ENCODE data around the gene COL27A1.

The COL27A1 gene

DNA sequence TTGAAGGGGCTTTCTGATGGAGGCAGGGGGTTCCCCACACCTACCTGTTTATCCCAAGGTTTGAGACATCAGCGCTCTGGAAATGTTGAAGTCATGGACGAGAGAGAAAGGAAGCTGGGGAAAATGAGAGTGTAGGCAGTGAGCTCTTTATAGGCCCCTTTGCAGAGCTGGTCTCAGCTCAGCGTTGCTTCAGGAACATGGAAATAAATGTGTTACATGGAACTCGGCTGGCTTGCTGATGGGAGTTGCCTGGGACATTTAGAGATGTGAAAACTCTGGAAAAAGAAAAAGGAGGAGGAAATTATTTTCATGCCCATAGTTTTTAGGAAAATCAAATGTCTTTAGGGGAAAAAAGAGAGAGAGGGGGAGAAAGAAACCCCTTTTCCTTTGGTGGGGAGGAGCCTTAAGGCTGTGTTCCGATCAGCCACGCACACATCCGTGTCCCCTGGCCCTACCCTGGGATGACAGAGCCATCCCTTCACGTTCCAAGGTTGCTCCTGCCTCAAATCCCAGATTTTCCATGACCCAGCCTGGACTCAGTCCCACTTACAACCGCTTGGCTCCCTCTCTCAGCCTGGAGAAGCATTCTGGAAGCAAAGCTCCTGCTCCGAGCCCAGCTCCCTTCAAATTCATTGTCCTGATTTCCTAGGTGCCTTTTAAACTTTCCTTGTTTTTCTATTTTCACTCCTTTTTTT lies 78.3 kb downstream of the COL27A1 start:
- in situ Hi-C loops (cut with MboI; ENCODE audit: low sequenced_read_pairs, unreplicated experiment) = no loop called here
- no peak for DNase-seq (ENCODE audit: low spot score)
- TF ChIP-seq, protein P1, sequence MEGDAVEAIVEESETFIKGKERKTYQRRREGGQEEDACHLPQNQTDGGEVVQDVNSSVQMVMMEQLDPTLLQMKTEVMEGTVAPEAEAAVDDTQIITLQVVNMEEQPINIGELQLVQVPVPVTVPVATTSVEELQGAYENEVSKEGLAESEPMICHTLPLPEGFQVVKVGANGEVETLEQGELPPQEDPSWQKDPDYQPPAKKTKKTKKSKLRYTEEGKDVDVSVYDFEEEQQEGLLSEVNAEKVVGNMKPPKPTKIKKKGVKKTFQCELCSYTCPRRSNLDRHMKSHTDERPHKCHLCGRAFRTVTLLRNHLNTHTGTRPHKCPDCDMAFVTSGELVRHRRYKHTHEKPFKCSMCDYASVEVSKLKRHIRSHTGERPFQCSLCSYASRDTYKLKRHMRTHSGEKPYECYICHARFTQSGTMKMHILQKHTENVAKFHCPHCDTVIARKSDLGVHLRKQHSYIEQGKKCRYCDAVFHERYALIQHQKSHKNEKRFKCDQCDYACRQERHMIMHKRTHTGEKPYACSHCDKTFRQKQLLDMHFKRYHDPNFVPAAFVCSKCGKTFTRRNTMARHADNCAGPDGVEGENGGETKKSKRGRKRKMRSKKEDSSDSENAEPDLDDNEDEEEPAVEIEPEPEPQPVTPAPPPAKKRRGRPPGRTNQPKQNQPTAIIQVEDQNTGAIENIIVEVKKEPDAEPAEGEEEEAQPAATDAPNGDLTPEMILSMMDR (IDR thresholded peaks at IDR 0.05; ENCODE audit: borderline replicate concordance, control extremely low read depth, extremely low read depth, insufficient read depth, missing control alignments) = no peak

DNA sequence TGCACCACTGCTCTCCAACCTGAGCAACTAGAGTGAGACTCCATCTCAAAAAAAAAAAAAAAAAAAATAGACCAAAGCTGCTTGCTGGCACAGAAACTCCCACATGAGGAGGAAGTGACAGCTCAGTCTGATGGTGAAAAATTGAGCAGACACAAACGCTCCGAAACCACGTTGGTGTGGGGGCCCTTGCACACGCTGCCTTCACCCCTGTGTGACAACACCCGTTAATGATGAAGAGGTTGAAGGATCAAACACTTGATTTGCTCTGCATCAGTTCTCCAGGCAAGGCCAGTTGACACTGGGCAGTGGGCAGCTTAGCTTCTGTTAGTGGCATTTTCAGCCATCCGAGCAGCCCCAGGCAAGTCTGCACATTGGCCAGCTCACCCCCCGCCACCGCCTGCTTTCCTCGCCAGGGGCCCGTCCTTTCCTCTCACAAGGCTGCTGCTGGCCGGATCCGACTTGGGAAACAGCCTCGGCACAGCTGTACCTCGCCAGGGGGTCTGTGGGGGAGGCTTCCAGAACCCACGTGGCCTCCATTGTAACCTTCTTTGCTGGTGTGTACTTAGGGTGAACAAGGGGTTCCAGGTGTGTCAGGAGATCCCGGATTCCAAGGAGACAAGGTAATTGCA lies 79.8 kb downstream of the COL27A1 start:
- DNase-seq (ENCODE audit: low spot score) = no peak
- TF ChIP-seq, protein P1 (IDR thresholded peaks at IDR 0.05; ENCODE audit: borderline replicate concordance, control extremely low read depth, extremely low read depth, insufficient read depth, missing control alignments) = no peak
- in situ Hi-C loops (cut with MboI; ENCODE audit: low sequenced_read_pairs, unreplicated experiment) = no loop called here

DNA sequence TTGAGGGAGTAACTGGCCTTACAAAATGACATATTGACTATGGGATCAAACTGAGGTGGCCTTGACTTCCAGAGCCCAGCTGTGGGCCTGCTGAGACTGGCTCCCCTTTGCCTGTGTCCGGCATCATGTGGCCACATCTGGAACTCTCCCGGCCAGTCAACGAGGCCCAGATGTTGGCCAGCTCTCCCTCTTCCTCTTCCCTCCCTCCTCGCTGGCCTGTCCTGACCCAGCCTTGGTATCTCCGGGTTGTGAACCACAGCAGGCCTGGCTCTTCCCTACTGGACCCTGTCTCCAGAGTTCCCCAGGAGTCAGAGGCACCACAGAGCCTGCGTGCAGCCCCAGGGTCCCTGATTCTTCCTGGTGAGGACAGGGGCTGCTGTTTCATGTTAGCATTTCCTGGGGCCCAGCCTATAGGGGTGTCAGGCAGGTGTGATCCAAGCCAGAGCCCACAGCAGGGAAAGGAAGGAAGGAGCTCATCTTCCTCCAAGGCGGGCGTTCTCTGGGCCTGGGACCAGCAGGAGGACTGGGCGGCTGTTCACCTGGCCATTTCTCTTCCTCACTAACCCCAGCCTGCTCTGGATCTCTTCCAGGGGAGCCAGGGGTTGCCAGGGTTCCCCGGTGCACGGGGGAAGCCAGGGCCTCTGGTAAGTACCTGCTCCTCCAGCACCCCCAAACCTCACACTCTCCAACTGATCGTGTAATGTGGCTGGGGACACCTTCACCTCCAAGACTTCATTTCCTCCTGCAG lies 81.2 kb downstream of the COL27A1 start:
- TF ChIP-seq, protein P1 (IDR thresholded peaks at IDR 0.05; ENCODE audit: borderline replicate concordance, control extremely low read depth, extremely low read depth, insufficient read depth, missing control alignments) = no peak
- in situ Hi-C loops (cut with MboI; ENCODE audit: low sequenced_read_pairs, unreplicated experiment) = no loop called here
- no peak for DNase-seq (ENCODE audit: low spot score)

DNA sequence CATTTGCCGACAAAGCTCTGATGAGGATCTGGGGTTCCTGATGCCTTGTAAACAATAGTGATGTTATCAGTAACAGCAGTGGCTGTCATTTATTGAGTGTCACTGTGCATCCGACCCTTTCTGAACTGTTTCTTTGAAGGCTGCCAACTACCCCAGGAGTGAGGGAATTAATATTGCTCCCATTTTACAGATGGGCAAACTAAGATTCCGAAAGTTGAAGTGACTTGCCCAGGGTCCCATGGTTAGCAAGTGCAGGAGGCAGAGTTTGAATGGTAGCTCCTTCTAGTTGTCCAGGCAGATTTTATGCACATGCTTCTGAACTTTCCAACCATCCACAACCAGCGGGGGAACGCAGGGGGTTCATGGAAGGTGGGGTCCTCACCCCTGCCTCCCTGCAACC lies 81.9 kb downstream of the COL27A1 start:
- in situ Hi-C loops (cut with MboI; ENCODE audit: low sequenced_read_pairs, unreplicated experiment) = no loop called here
- TF ChIP-seq, protein P1 (IDR thresholded peaks at IDR 0.05; ENCODE audit: borderline replicate concordance, control extremely low read depth, extremely low read depth, insufficient read depth, missing control alignments) = no peak
- no peak for DNase-seq (ENCODE audit: low spot score)

DNA sequence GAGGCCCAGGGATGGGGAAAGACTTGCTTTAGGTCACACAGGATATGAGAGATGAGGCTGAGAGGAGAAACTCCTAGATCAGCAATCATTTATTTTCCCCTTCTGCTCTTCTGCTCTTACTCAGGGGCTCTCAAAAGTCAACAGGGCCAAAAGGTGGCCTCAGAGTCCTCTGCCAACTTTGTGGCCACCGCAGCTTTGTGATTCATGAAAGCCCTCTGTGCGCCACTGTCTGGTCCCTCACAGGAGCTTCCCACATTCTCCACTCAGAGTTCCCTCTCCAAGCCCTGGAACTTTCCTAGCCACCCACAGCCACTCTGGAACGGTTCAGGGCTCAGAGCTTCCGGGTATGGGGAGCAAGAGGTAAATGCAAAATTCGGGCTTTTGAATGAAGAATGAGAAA lies 82.4 kb downstream of the COL27A1 start:
- DNase-seq (ENCODE audit: low spot score) = no peak
- in situ Hi-C loops (cut with MboI; ENCODE audit: low sequenced_read_pairs, unreplicated experiment) = no loop called here
- TF ChIP-seq, protein P1 (IDR thresholded peaks at IDR 0.05; ENCODE audit: borderline replicate concordance, control extremely low read depth, extremely low read depth, insufficient read depth, missing control alignments) = no peak

DNA sequence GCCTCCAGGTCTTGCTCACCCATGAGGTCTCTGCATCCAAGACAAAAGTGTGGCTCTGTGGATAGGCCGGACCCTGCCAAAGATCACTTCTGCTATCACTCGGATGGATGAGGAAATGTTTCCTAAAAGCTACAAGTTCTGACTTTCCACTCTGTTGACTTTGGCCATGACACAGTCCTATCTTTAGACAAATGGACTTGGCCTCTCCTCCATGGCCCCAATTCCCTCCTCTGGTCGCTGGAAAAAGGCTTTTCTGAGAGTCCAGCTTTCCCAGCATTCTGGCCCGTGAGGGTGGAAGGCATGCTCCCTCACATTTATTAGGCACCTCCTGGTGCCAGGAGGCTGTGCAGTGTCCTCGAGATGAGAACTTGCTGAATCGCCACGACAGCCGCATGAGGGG lies 83.1 kb downstream of the COL27A1 start:
- TF ChIP-seq, protein P1 (IDR thresholded peaks at IDR 0.05; ENCODE audit: borderline replicate concordance, control extremely low read depth, extremely low read depth, insufficient read depth, missing control alignments) = no peak
- in situ Hi-C loops (cut with MboI; ENCODE audit: low sequenced_read_pairs, unreplicated experiment) = no loop called here
- DNase-seq (ENCODE audit: low spot score) = no peak
